Prostate gland (tissue), 2 donors: ENCODE results near the gene RABGGTA.

Source experiments
- POLR2A ChIP-seq: fragments of 450-650 bp; IDR thresholded peaks from one replicate; pipeline ENCODE4 v1.6.1; 2016; ENCODE audit warnings: antibody characterized with exemption, mild to moderate bottlenecking
- TF ChIP-seq, protein P1 (sequence below), 4 experiments: fragments of 200-600 bp in 2 of 4; fragments of 450-650 bp in 2 of 4; sonication (generic) in 2 of 4; IDR thresholded peaks; 1 replicate in 3 of 4; 2 replicates in 1 of 4; pipeline ENCODE4 v1.5.1; 2016 to 2019; ENCODE audit warnings: antibody characterized with exemption in 4 of 4, mild to moderate bottlenecking in 2 of 4, moderate library complexity in 2 of 4

DNA sequence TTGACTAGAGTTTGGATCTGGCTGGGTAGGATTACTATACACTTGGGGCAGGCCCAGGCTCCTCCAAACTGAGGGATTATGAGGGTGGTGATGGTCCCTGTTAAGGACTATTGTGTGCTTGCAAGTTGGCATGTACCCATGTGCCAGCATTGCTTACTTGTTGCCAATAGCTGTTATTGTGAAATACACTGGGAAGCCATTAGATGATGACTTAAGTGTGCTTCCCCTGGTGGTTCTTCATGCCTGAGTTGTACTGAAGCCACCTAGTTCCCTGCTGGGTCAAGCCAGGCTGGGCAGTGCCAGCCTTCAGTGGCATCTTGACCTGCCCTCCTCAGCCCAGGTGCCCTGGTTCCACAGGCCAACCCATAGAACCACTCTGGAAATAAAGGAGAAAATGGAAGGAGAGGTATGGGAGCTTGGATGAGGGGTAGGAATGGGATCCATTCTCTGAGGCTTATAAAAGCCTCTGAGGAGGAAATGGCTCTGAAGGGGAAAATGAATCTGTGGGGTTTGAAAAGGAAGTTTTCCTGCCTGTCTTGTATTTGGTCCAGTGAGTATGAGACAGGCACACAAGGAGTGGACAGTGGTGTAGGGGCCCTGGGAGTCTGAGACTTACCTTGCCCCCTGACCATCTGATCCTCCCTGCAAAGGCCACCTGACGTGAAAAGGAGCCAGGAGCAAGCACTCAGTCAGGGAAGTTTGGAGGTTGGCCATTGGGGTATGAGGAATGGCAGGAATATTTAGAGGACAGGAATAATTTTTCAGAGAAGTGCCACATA lies 40.6 kb upstream of the RABGGTA start:
- TF ChIP-seq, protein P1, sequence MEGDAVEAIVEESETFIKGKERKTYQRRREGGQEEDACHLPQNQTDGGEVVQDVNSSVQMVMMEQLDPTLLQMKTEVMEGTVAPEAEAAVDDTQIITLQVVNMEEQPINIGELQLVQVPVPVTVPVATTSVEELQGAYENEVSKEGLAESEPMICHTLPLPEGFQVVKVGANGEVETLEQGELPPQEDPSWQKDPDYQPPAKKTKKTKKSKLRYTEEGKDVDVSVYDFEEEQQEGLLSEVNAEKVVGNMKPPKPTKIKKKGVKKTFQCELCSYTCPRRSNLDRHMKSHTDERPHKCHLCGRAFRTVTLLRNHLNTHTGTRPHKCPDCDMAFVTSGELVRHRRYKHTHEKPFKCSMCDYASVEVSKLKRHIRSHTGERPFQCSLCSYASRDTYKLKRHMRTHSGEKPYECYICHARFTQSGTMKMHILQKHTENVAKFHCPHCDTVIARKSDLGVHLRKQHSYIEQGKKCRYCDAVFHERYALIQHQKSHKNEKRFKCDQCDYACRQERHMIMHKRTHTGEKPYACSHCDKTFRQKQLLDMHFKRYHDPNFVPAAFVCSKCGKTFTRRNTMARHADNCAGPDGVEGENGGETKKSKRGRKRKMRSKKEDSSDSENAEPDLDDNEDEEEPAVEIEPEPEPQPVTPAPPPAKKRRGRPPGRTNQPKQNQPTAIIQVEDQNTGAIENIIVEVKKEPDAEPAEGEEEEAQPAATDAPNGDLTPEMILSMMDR (IDR thresholded peaks at IDR 0.05), result no peak
- no peak for TF ChIP-seq POLR2A
